Tibial artery (tissue), 4 donors: ENCODE data around the gene DNAH3.

ENCODE experiments used
- DNase-seq, 2 donors: peaks; one replicate each; pipeline ENCODE4 v3.0.0-alpha.2; 2019
- H3K27ac ChIP-seq, 2 donors: fragments of 200-600 bp; sonication (generic) in 1 of 2; 1 replicate in 1 of 2; 2 replicates in 1 of 2; pipeline ENCODE4 v1.5.1; 2018 to 2019; ENCODE audit warnings: mild to moderate bottlenecking in 1 of 2
- H3K27me3 ChIP-seq, 2 donors: fragments of 200-600 bp; sonication (generic) in 1 of 2; one replicate each; pipeline versions ENCODE4 v1.5.1 to v1.6.0; 2016 to 2019
- H3K36me3 ChIP-seq, 3 donors: fragments of 200-600 bp; sonication (generic) in 2 of 3; one replicate each; pipeline ENCODE4 v1.5.1; 2016 to 2019; ENCODE audit warnings: mild to moderate bottlenecking in 2 of 3
- H3K4me1 ChIP-seq, 4 donors: fragments of 200-600 bp; sonication (generic) in 2 of 4; 1 replicate in 3 of 4; 2 replicates in 1 of 4; pipeline ENCODE4 v1.5.1; 2016 to 2019
- H3K4me3 ChIP-seq, 2 donors: fragments of 200-600 bp; sonication (generic) in 1 of 2; 1 replicate in 1 of 2; 2 replicates in 1 of 2; pipeline ENCODE4 v1.5.1; 2018 to 2019; ENCODE audit warnings: mild to moderate bottlenecking in 2 of 2
- H3K9me3 ChIP-seq, 3 donors: fragments of 200-600 bp; sonication (generic) in 1 of 3; one replicate each; pipeline ENCODE4 v1.5.1; 2016 to 2019
- CTCF ChIP-seq, 2 experiments: fragments of 200-600 bp in 1 of 2; fragments of 450-650 bp in 1 of 2; IDR thresholded peaks; one replicate each; pipeline ENCODE4 v1.5.1; 2017 to 2019; ENCODE audit warnings: antibody characterized with exemption in 2 of 2, mild to moderate bottlenecking in 1 of 2, moderate library complexity in 1 of 2
- intact Hi-C: fragments of 100-400 bp; cut with DNase I; formaldehyde crosslinking; loops from one replicate; pipeline ENCODE4 v1.15.0; 2023; ENCODE audit warnings: low total_unique reads

Gene DNAH3

GRCh38 chr16:20923876-20924275, 226.8 kb downstream of the DNAH3 start:
- H3K4me1 ChIP-seq, result peaks cover 0 to 4% (median 2%) of the 10 kb centered on the region in 4 donors
- no peak overlapping the region for H3K4me3 ChIP-seq
- no peak overlapping the region for H3K27ac ChIP-seq
- peaks cover 6 to 32% (median 15%) of the 10 kb centered on the region in 3 donors for H3K36me3 ChIP-seq
- TF ChIP-seq CTCF (IDR thresholded peaks at IDR 0.05), result no peak
- no peaks in the 10 kb centered on the region for H3K27me3 ChIP-seq
- intact Hi-C loops, result no loop called here
- DNase-seq, result no peak
- no peaks in the 10 kb centered on the region for H3K9me3 ChIP-seq

GRCh38 chr16:20920799-20921198, 229.8 kb downstream of the DNAH3 start:
- Histone ChIP-seq H3K36me3 (peaks cover 6 to 40% (median 15%) of the 10 kb centered on the region in 3 donors), H3K4me3 (no peak overlapping the region), H3K4me1 (peaks cover 0 to 9% (median 5%) of the 10 kb centered on the region in 4 donors), H3K27me3 (no peaks in the 10 kb centered on the region), H3K9me3 (no peaks in the 10 kb centered on the region), H3K27ac (no peak overlapping the region)
- DNase-seq, result no peak
- intact Hi-C loops, result no loop called here
- no peak for TF ChIP-seq CTCF (IDR thresholded peaks at IDR 0.05)

GRCh38 chr16:20920091-20920490, 230.6 kb downstream of the DNAH3 start:
- no peak for DNase-seq
- Histone ChIP-seq H3K9me3 (no peaks in the 10 kb centered on the region), H3K4me3 (no peak overlapping the region), H3K36me3 (peaks cover 2 to 35% (median 12%) of the 10 kb centered on the region in 3 donors), H3K27ac (no peak overlapping the region), H3K4me1 (peaks cover 0 to 9% (median 5%) of the 10 kb centered on the region in 4 donors), H3K27me3 (no peaks in the 10 kb centered on the region)
- intact Hi-C loops, result no loop called here
- no peak for TF ChIP-seq CTCF (IDR thresholded peaks at IDR 0.05)

- Histone ChIP-seq H3K4me1 (peaks cover 0 to 21% (median 5%) of the 10 kb centered on the region in 4 donors), H3K27me3 (no peaks in the 10 kb centered on the region), H3K36me3 (peaks cover 0 to 22% (median 5%) of the 10 kb centered on the region in 3 donors), H3K27ac (no peak overlapping the region), H3K9me3 (no peaks in the 10 kb centered on the region), H3K4me3 (no peak overlapping the region)
- no peak for TF ChIP-seq CTCF (IDR thresholded peaks at IDR 0.05)
- intact Hi-C loops, result no loop called here
- no peak for DNase-seq
These were observed 232.0 kb downstream of the DNAH3 start for GRCh38 chr16:20918486-20919239.

GRCh38 chr16:20916942-20917341, 233.7 kb downstream of the DNAH3 start:
- H3K27ac ChIP-seq, result no peak overlapping the region
- intact Hi-C loops, result no loop called here
- TF ChIP-seq CTCF (IDR thresholded peaks at IDR 0.05), result no peak
- peaks cover 0 to 38% (median 21%) of the 10 kb centered on the region in 4 donors for H3K4me1 ChIP-seq
- DNase-seq, result no peak
- H3K9me3 ChIP-seq, result no peaks in the 10 kb centered on the region
- H3K36me3 ChIP-seq, result peaks cover 0 to 10% (median 0%) of the 10 kb centered on the region in 3 donors
- no peaks in the 10 kb centered on the region for H3K27me3 ChIP-seq
- no peak overlapping the region for H3K4me3 ChIP-seq
